ENCODE measurements around the gene SLC9A1. TPM values are rescaled to one million over a fixed set of nuclear protein-coding genes. Genes with fewer than 3 reads are reported as not detected.

The SLC9A1 gene
- total and polyA plus RNA-seq, 2 of the 8 experiments (the other 6 are each of a cell fraction or from before 2014, with no cell fraction given), result 11.3 to 25.1 TPM

GRCh38 chr1:27139980-27140379 is 14.9 kb downstream of the SLC9A1 start:
- no peak overlapping the region for H3K27ac ChIP-seq (ENCODE audit: low read depth, low read length)
- WGBS, 2 experiments (ENCODE audit: extremely low coverage in 1 of 2, insufficient coverage in 1 of 2, insufficient read length in 1 of 2, insufficient replicate concordance in 2 of 2, low coverage in 1 of 2, low lambda C conversion rate in 2 of 2, missing lambda C conversion rate in 1 of 2), result 97% methylated on average over 6 of the region's 6 CpGs; no CpG with 5 or more reads in 1 of the 2 experiments
- H4K91ac ChIP-seq (replicated peaks; ENCODE audit: insufficient read length, low read length), result no peak overlapping the region
- H2BK20ac ChIP-seq (ENCODE audit: low read length), result no peak overlapping the region
- peak overlapping the region; percentile 6; the same call in 1 of the 2 replicates for H2AK5ac ChIP-seq (ENCODE audit: low read depth, low read length)
- CTCF ChIA-PET (ENCODE audit: partially characterized antibody), result interaction anchor here (0.9 to 15.3 kb wide), 8 partner anchors 12 to 248 kb away, joined by 4 to 166 read pairs (median 42); partner anchors contain the start of gene SLC9A1
- H3K4me1 ChIP-seq (replicated peaks in 1 of 4; ENCODE audit: control insufficient read depth in 3 of 4, insufficient read depth in 4 of 4, low read length in 3 of 4), result peaks cover 9 to 30% (median 23%) of the 10 kb centered on the region in 4 experiments
- no peaks in the 10 kb centered on the region for H3K9me3 ChIP-seq (ENCODE audit: insufficient read depth in 2 of 2, low read depth in 1 of 2, low read length in 1 of 2)
- no peak overlapping the region for H3K18ac ChIP-seq (ENCODE audit: extremely low read depth, low read length)
- peaks cover 20% of the 10 kb centered on the region for H3K79me1 ChIP-seq (ENCODE audit: low read depth, low read length)
- no peak overlapping the region for H4K5ac ChIP-seq (ENCODE audit: insufficient read length, low read depth, low read length)
- H4K8ac ChIP-seq (ENCODE audit: extremely low read depth, insufficient read depth, low read length), result no peak overlapping the region
- H2BK5ac ChIP-seq (ENCODE audit: low read depth, low read length), result no peak overlapping the region
- peaks cover 0 to 3% of the 10 kb centered on the region in 2 experiments for H4K20me1 ChIP-seq (replicated peaks in 1 of 2; ENCODE audit: control insufficient read depth in 1 of 2, insufficient read depth in 2 of 2, low read length in 2 of 2)
- peaks cover 0 to 25% of the 10 kb centered on the region in 2 experiments; a peak in 2 of 4 replicates for H3K79me2 ChIP-seq (ENCODE audit: control insufficient read depth in 1 of 2, insufficient read depth in 2 of 2, low read length in 2 of 2)
- no peak overlapping the region for H3K56ac ChIP-seq (replicated peaks; ENCODE audit: insufficient read length, low read depth, low read length)
- H3K23me2 ChIP-seq (ENCODE audit: low read depth, low read length), result no peaks in the 10 kb centered on the region; the same call in 1 of the 2 replicates
- no peak overlapping the region for H3K4me2 ChIP-seq (ENCODE audit: insufficient read depth in 1 of 2, low read depth in 2 of 2, low read length in 2 of 2)
- no peak for DNase-seq (ENCODE audit: low read depth in 1 of 2, low spot score in 2 of 2)
- no peak overlapping the region for H3K23ac ChIP-seq (ENCODE audit: insufficient read length)
- H3K4me3 ChIP-seq (ENCODE audit: extremely low read depth in 1 of 4, insufficient read depth in 2 of 4, low read depth in 3 of 4, low read length in 4 of 4), result no peak overlapping the region
- no peak for FAIRE-seq
- no peak overlapping the region for H3K9ac ChIP-seq (replicated peaks in 1 of 4; ENCODE audit: extremely low read depth in 1 of 4, low read depth in 3 of 4, low read length in 3 of 4)
- H3K4ac ChIP-seq (replicated peaks; ENCODE audit: insufficient read length, low read depth, low read length), result no peak overlapping the region
- no peak overlapping the region for H2BK120ac ChIP-seq (replicated peaks; ENCODE audit: low read depth, low read length)
- H2AFZ ChIP-seq (ENCODE audit: low read length), result no peak overlapping the region
- H2BK12ac ChIP-seq (ENCODE audit: low read depth, low read length), result no peak overlapping the region
- POLR2A ChIA-PET (ENCODE audit: partially characterized antibody), result interaction anchor here (0.7 to 14.5 kb wide), 4 partner anchors 15 to 193 kb away, joined by 3 to 257 read pairs (median 4); partner anchors contain the start of gene SLC9A1
- H3K27me3 ChIP-seq (replicated peaks in 1 of 4; ENCODE audit: control insufficient read depth in 3 of 4, extremely low read depth in 1 of 4, insufficient read depth in 3 of 4, low read length in 3 of 4), result no peaks in the 10 kb centered on the region
- H3K14ac ChIP-seq (ENCODE audit: insufficient read length), result no peak overlapping the region
- no peak overlapping the region for H2BK15ac ChIP-seq (ENCODE audit: low read length)
- no peaks in the 10 kb centered on the region for H3K36me3 ChIP-seq (ENCODE audit: control insufficient read depth in 2 of 4, insufficient read depth in 4 of 4, low read length in 3 of 4)
- TF ChIP-seq POLR2A (IDR thresholded peaks at IDR 0.05; ENCODE audit: control extremely low read depth in 1 of 2, low read depth in 2 of 2, low read length in 2 of 2) (no peak), JUND (IDR thresholded peaks at IDR 0.05; ENCODE audit: low read length) (no peak), NANOG (IDR thresholded peaks at IDR 0.05; ENCODE audit: insufficient read depth, low read depth, low read length, poor library complexity, severe bottlenecking) (no peak), BCL11A (IDR thresholded peaks at IDR 0.05; ENCODE audit: low read depth in 2 of 2, low read length in 2 of 2) (no peak), POU5F1 (IDR thresholded peaks at IDR 0.05; ENCODE audit: low read depth, low read length) (no peak), CBX8 (IDR thresholded peaks at IDR 0.05; ENCODE audit: borderline replicate concordance, low read depth, low read length) (no peak), CREB1 (IDR thresholded peaks at IDR 0.05) (no peak), SP4 (IDR thresholded peaks at IDR 0.05; ENCODE audit: low read length) (no peak), ASH2L (IDR thresholded peaks at IDR 0.05; ENCODE audit: low read length) (no peak), CTBP2 (IDR thresholded peaks at IDR 0.05; ENCODE audit: borderline replicate concordance, insufficient read depth, insufficient read length, low read length) (no peak)

Measured in H1 (cell line).